HuH-7 (cell line): ENCODE measurements around the gene INSM2.

ENCODE experiments used
- DNase-seq: peaks from one replicate; pipeline ENCODE4 v3.0.0; 2011; ENCODE audit warnings: low spot score

INSM2 gene, protein sequence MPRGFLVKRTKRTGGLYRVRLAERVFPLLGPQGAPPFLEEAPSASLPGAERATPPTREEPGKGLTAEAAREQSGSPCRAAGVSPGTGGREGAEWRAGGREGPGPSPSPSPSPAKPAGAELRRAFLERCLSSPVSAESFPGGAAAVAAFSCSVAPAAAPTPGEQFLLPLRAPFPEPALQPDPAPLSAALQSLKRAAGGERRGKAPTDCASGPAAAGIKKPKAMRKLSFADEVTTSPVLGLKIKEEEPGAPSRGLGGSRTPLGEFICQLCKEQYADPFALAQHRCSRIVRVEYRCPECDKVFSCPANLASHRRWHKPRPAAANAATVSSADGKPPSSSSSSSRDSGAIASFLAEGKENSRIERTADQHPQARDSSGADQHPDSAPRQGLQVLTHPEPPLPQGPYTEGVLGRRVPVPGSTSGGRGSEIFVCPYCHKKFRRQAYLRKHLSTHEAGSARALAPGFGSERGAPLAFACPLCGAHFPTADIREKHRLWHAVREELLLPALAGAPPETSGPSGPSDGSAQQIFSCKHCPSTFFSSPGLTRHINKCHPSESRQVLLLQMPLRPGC

DNA sequence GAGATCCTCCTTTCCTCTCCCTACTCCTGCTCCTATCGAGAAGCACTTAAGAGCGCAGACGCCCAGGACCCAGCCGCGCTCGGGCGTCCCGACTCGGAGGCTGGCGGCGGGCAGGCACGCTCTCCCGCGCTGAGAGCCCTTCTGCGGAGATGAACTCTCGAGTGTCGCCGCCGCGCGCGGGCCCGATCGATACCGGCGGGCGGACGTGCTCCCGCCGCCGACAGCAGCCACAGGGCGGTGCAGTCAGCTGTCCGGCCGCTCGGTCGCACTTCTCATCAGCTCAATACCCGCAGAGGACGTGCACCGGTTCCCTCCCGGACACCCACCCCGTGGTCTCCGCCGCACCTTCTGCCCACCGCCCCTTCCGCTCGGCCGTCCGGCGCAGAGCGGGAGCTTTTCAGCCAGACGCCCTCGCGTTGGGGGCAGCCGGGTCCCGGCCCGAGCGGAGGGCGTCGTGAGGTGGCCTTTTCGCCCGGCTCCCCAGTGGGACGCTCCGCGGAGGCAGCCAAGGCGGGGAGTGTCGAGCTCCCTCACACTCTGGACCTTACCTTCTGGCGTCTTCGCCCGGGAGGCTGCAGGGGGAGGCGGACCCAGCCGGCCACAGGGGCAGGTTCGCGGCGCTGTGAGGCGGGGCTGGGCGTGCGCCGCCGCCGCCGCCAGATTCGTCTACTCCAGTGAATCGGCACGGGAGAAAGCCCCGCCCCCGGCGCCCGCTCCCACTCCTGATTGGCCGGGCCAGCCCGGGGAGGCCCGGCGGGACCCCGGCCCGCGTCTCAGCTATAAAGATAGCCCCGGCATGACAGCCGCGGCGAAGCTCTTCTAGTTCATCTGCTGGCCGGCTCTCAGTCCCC, at the start of gene INSM2:
TSS of gene INSM2 (plus strand) at position 808 of the 851 bp plus-strand sequence. CDS start 89 bp downstream, outside the sequence.
- DNase-seq: peak; percentile 71

- no peak for DNase-seq
These were observed 41.4 kb upstream of the INSM2 start for GRCh38 chr14:35492569-35493014.

DNA sequence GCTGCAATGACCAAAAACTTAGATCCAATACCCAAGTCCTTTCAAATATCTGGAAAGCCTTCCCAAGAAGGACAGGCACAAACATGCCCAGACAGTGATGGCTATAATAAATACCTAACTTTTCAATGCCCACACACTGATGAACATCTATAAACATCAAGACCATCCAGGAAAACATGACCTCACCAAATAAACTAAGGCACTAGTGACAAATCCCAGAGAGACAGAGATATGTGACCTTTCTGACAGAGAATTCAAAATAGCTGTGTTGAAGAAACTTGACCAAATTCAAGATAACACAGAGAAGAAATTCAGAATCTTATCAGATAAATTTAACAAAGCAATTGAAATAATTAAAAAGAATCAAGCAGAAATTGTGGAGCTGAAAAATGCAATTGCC, 38.7 kb upstream of the INSM2 start:
- no peak for DNase-seq

- no peak for DNase-seq
These were observed 34.8 kb upstream of the INSM2 start for GRCh38 chr14:35499180-35499579.

GRCh38 chr14:35503646-35504045, 30.3 kb upstream of the INSM2 start:
- no peak for DNase-seq

GRCh38 chr14:35504260-35504659, 29.7 kb upstream of the INSM2 start:
- DNase-seq: peak; percentile 23

DNA sequence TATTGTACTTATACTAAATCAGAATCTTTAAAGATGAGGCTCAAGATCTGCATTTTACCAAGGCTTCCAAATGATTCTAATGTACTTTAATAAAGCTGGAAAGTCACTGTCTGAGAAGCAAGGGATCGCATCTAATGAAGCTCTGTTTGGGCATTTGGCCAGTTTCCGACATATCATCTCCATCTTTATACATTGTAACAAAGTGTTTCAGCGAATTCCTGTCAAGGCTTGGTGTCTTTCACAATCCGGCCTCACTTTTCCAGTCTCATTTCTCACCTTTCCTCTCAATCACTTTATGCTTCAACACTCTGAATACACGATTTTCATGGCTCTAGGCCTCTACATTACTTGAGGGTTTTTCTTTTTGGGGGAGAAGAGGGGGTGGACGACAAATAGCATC, 27.5 kb upstream of the INSM2 start:
- DNase-seq: no peak

GRCh38 chr14:35506927-35507326, 27.0 kb upstream of the INSM2 start:
- no peak for DNase-seq

GRCh38 chr14:35509846-35510245, 24.1 kb upstream of the INSM2 start:
- no peak for DNase-seq

GRCh38 chr14:35512765-35513164, 21.2 kb upstream of the INSM2 start:
- no peak for DNase-seq

GRCh38 chr14:35515916-35516315, 18.0 kb upstream of the INSM2 start:
- no peak for DNase-seq

- DNase-seq: no peak
These were observed 14.0 kb upstream of the INSM2 start for GRCh38 chr14:35519986-35520385.

GRCh38 chr14:35525695-35526094, 8.3 kb upstream of the INSM2 start:
- no peak for DNase-seq

- DNase-seq: no peak
These were observed 7.0 kb upstream of the INSM2 start for GRCh38 chr14:35526962-35527361.

- DNase-seq: no peak
These were observed 1.8 kb upstream of the INSM2 start for GRCh38 chr14:35531960-35532747.

- peak; percentile 1 for DNase-seq
These were observed 1.1 kb upstream of the INSM2 start for GRCh38 chr14:35532783-35533356.

DNA sequence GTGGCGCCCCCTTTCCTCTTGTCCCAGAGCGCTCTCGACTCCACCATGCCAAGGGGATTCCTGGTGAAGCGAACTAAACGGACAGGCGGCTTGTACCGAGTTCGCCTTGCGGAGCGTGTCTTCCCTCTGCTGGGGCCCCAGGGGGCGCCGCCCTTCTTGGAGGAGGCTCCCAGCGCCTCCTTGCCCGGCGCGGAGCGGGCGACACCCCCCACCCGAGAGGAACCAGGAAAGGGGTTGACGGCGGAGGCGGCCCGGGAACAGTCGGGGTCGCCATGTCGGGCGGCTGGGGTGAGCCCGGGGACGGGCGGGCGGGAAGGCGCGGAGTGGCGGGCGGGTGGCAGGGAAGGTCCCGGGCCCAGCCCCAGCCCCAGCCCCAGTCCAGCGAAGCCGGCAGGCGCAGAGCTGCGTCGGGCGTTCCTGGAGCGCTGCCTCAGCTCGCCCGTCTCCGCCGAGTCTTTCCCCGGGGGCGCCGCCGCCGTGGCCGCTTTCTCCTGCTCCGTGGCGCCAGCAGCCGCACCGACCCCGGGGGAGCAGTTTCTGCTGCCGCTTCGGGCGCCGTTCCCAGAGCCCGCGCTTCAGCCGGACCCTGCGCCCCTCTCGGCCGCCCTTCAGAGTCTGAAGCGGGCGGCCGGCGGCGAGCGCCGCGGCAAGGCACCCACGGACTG, 376 bp downstream of the INSM2 start:
- no peak for DNase-seq

DNA sequence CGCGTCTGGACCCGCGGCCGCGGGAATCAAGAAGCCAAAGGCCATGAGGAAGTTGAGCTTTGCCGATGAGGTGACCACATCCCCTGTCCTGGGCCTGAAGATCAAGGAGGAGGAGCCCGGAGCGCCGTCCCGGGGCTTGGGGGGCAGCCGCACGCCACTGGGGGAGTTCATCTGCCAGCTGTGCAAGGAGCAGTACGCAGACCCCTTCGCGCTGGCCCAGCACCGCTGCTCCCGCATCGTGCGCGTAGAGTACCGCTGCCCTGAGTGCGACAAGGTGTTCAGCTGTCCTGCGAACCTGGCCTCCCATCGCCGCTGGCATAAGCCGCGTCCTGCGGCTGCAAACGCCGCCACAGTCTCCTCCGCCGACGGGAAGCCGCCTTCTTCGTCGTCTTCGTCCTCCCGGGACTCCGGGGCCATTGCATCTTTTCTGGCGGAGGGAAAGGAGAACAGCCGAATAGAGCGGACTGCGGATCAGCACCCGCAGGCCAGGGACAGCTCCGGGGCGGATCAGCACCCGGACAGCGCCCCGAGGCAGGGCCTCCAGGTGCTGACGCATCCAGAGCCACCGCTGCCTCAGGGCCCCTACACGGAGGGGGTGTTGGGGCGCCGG, 1.0 kb downstream of the INSM2 start:
- DNase-seq: peak; percentile 54

GRCh38 chr14:35535483-35536112, 1.6 kb downstream of the INSM2 start:
- DNase-seq: no peak

GRCh38 chr14:35539969-35540368, 6.0 kb downstream of the INSM2 start:
- DNase-seq: no peak
